DND-41 (cell line): Measurements from ENCODE around the gene TBXAS1.

Experiments used
- ATAC-seq: fragments of 200-7000 bp; cut with Tn5 transposase; 3 replicates; pipeline ENCODE4 v1.9.1; 2021; ENCODE audit warnings: low read depth; ENCODE audit not compliant: insufficient read depth
- DNase-seq: peaks from one replicate; pipeline ENCODE4 v3.0.0-alpha.2; 2020
- H2AFZ ChIP-seq: 2 replicates; pipeline ENCODE4 v1.6.0; 2012; ENCODE audit warnings: low read depth, low read length
- H3K27ac ChIP-seq: 2 replicates; pipeline ENCODE4 v1.5.1; 2012; ENCODE audit warnings: low read length, inconsistent platforms
- H3K27me3 ChIP-seq: fragments of 200-600 bp; sonication (generic); 2 replicates; pipeline ENCODE4 v1.6.0; 2012; ENCODE audit warnings: low read length, mild to moderate bottlenecking, inconsistent platforms; ENCODE audit not compliant: insufficient read depth, poor library complexity
- H3K36me3 ChIP-seq: 2 replicates; pipeline ENCODE4 v1.5.1; 2012; ENCODE audit warnings: low read length, inconsistent platforms; ENCODE audit not compliant: insufficient read depth
- H3K4me1 ChIP-seq: 2 replicates; pipeline ENCODE4 v1.5.1; 2012; ENCODE audit warnings: mild to moderate bottlenecking, low read length; ENCODE audit not compliant: insufficient read depth
- H3K4me2 ChIP-seq: 2 replicates; pipeline ENCODE4 v1.6.0; 2012; ENCODE audit warnings: mild to moderate bottlenecking, moderate library complexity, low read length, inconsistent platforms; ENCODE audit not compliant: insufficient read depth
- H3K4me3 ChIP-seq, 2 experiments: fragments of 200-600 bp in 1 of 2; shearing (Covaris generic) in 1 of 2; 2 replicates each; pipeline ENCODE4 v1.5.1; 2012 to 2016; ENCODE audit warnings: inconsistent platforms in 2 of 2, low read length in 2 of 2, mild to moderate bottlenecking in 2 of 2, low read depth in 1 of 2, moderate library complexity in 1 of 2
- H3K79me2 ChIP-seq: 2 replicates; pipeline ENCODE4 v1.6.0; 2012; ENCODE audit warnings: low read length, inconsistent platforms; ENCODE audit not compliant: insufficient read depth
- H3K9ac ChIP-seq: 2 replicates; pipeline ENCODE4 v1.6.0; 2012; ENCODE audit warnings: low read depth, mild to moderate bottlenecking, inconsistent platforms, low read length, moderate library complexity
- H3K9me3 ChIP-seq: 2 replicates; pipeline ENCODE4 v1.5.1; 2012; ENCODE audit warnings: low read length, moderate library complexity, mild to moderate bottlenecking, inconsistent platforms; ENCODE audit not compliant: insufficient read depth, severe bottlenecking
- H4K20me1 ChIP-seq: 2 replicates; pipeline ENCODE4 v1.6.0; 2012; ENCODE audit warnings: low read length; ENCODE audit not compliant: insufficient read depth
- CTCF ChIP-seq: IDR thresholded peaks from 2 replicates; pipeline ENCODE4 v1.5.1; 2012; ENCODE audit warnings: borderline replicate concordance, low read length, moderate library complexity, mild to moderate bottlenecking; ENCODE audit not compliant: poor library complexity, severe bottlenecking; ENCODE audit errors: extremely low read depth
- EZH2 ChIP-seq: IDR thresholded peaks from 3 replicates; pipeline ENCODE4 v1.6.1; 2012; ENCODE audit warnings: borderline replicate concordance, low read depth, mild to moderate bottlenecking, moderate library complexity, low read length, inconsistent platforms; ENCODE audit not compliant: severe bottlenecking

Gene TBXAS1

DNA sequence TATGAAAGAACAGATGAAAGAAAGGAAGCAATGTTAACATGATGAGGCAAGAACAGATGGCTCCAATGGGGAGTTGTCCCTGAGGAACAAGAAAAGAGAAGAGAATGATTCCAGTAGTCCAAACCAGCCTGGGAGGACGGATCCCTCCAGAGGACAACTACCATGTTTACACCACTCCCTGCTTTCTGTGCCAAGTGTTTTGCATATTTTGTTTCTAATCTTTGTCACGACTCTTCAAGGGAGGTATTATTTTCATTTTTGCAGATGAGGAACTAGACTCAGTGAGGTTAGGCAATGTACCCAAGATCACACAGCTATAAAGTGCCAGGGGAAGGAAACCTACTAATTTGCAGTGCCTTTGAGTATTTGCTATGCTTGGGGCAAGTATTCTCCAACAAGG is 117.5 kb downstream of the TBXAS1 start:
- Histone ChIP-seq H3K4me1 (no peaks in the 10 kb centered on the region), H4K20me1 (no peaks in the 10 kb centered on the region), H2AFZ (no peak overlapping the region), H3K4me3 (no peak overlapping the region), H3K9ac (no peak overlapping the region), H3K27me3 (peaks cover 3% of the 10 kb centered on the region), H3K9me3 (peaks cover 3% of the 10 kb centered on the region), H3K27ac (no peak overlapping the region), H3K36me3 (no peaks in the 10 kb centered on the region), H3K79me2 (no peaks in the 10 kb centered on the region), H3K4me2 (no peak overlapping the region)
- ATAC-seq (no peak), DNase-seq (no peak)
- TF ChIP-seq EZH2: no peak
- TF ChIP-seq CTCF: no peak

- Histone ChIP-seq H2AFZ (no peak overlapping the region), H3K9ac (no peak overlapping the region), H3K36me3 (no peaks in the 10 kb centered on the region), H3K27ac (no peak overlapping the region), H3K79me2 (no peaks in the 10 kb centered on the region), H3K4me1 (no peaks in the 10 kb centered on the region), H4K20me1 (no peaks in the 10 kb centered on the region), H3K27me3 (peaks cover 3% of the 10 kb centered on the region), H3K9me3 (peaks cover 3% of the 10 kb centered on the region), H3K4me3 (no peak overlapping the region), H3K4me2 (no peak overlapping the region)
- TF ChIP-seq CTCF (no peak), EZH2 (no peak)
- ATAC-seq (no peak), DNase-seq (no peak)
Observed at GRCh38 chr7:139947021-139947420, 118.0 kb downstream of the TBXAS1 start.

DNA sequence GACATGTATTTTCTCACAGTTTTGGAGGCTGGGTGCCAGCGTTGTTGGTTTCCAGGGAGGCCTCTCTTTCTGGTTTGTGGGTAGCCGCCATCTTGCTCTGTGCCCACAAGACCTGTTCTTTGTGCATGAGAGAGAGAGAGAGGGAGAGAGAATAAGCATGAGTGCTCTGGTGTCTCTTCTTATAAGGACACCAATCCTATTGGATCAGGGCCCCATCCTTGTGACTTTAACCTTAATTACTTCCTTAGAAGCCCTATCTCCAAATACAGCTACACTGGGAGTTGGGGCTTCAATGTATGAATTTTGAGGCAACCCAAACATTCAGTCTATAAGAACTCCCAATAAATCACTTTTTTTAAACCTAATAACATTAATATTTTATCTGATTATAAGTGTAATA is 119.1 kb downstream of the TBXAS1 start:
- DNase-seq (no peak), ATAC-seq (no peak)
- H4K20me1 ChIP-seq: no peaks in the 10 kb centered on the region
- peaks cover 3% of the 10 kb centered on the region for H3K9me3 ChIP-seq
- no peaks in the 10 kb centered on the region for H3K4me1 ChIP-seq
- no peak overlapping the region for H3K9ac ChIP-seq
- no peak overlapping the region for H3K27ac ChIP-seq
- H3K36me3 ChIP-seq: no peaks in the 10 kb centered on the region
- H3K79me2 ChIP-seq: no peaks in the 10 kb centered on the region
- TF ChIP-seq CTCF (no peak), EZH2 (no peak)
- no peak overlapping the region for H3K4me3 ChIP-seq
- H3K4me2 ChIP-seq: no peak overlapping the region
- H3K27me3 ChIP-seq: peaks cover 3% of the 10 kb centered on the region
- H2AFZ ChIP-seq: no peak overlapping the region
